GM15510 (cell line): ENCODE results near the gene DMRTA2.

Experiments
- POLR2A ChIP-seq: IDR thresholded peaks from 3 replicates; pipeline ENCODE4 v1.6.1; 2011; ENCODE audit warnings: borderline replicate concordance; ENCODE audit not compliant: insufficient read length; ENCODE audit errors: extremely low read depth

The DMRTA2 gene

GRCh38 chr1:50419192-50419906 lies 3.9 kb downstream of the DMRTA2 start:
- TF ChIP-seq POLR2A, result no peak

- no peak for TF ChIP-seq POLR2A
These were observed 4.6 kb downstream of the DMRTA2 start for GRCh38 chr1:50418600-50419109.

GRCh38 chr1:50417946-50418599 lies 5.2 kb downstream of the DMRTA2 start:
- TF ChIP-seq POLR2A, result no peak

GRCh38 chr1:50417507-50417906 lies 5.7 kb downstream of the DMRTA2 start:
- no peak for TF ChIP-seq POLR2A

GRCh38 chr1:50416553-50417453 lies 6.4 kb downstream of the DMRTA2 start:
- TF ChIP-seq POLR2A, result no peak

- TF ChIP-seq POLR2A, result no peak
These were observed 7.1 kb downstream of the DMRTA2 start for GRCh38 chr1:50416150-50416527.

- TF ChIP-seq POLR2A, result no peak
These were observed 7.8 kb downstream of the DMRTA2 start for GRCh38 chr1:50415235-50416149.

GRCh38 chr1:50414853-50415234 lies 8.4 kb downstream of the DMRTA2 start:
- no peak for TF ChIP-seq POLR2A

GRCh38 chr1:50412813-50413476 lies 10.3 kb downstream of the DMRTA2 start:
- no peak for TF ChIP-seq POLR2A

GRCh38 chr1:50405814-50406213 lies 17.4 kb downstream of the DMRTA2 start:
- TF ChIP-seq POLR2A, result no peak

GRCh38 chr1:50393522-50394120 lies 29.6 kb downstream of the DMRTA2 start:
- TF ChIP-seq POLR2A, result no peak

- TF ChIP-seq POLR2A, result no peak
These were observed 44.5 kb downstream of the DMRTA2 start for GRCh38 chr1:50378770-50379169.

- TF ChIP-seq POLR2A, result no peak
These were observed 49.7 kb downstream of the DMRTA2 start for GRCh38 chr1:50373532-50373931.
